ENCODE measurements around the gene MSI1. TPM values are rescaled to one million over a fixed set of nuclear protein-coding genes. Genes with fewer than 3 reads are reported as not detected.

Gene MSI1
- polyA plus RNA-seq, 1 donor, result 4.4 TPM

DNA sequence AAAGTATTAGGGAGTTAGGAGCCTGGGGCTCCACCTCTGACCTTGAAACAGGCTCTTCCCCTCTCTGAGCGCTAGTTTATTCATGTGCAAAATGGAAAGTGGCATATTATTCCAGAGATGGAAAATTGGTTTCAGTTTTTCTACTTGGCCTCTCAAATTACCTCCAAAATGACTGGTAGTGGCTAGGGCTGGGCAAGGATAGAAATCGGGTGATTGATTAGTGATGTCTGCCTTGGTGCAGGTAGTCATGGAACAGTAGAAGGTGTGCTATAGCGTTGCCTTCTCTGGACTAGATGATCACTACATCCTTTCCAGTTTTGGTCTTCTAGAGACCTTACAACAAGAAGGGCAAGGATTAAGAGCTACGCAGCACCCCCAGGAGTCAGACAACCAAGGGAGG lies 8.6 kb upstream of the MSI1 start:
- no peak for DNase-seq (ENCODE audit: low read depth)

- DNase-seq (ENCODE audit: low read depth), result no peak
These were observed 8.1 kb upstream of the MSI1 start for GRCh38 chr12:120376934-120377572.

DNA sequence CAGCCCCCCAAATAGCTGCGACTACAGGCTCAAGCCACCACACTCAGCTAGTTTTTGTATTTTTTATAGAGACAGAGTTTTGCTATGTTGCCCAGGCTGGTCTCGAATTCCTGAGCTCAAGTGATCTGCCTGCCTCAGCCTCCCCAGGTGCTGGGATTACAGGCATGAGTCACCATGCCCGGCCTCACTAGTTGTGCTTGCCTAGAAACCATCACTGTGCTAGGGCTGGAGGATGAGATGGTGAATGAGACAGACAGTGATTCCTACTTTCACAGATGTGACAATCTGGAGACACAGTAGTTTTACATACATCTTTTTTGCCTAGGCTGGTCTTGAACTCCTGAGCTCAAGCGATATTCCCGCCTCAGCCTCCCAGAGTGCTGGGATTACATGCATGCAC lies 7.5 kb upstream of the MSI1 start:
- DNase-seq (ENCODE audit: low read depth), result no peak

DNA sequence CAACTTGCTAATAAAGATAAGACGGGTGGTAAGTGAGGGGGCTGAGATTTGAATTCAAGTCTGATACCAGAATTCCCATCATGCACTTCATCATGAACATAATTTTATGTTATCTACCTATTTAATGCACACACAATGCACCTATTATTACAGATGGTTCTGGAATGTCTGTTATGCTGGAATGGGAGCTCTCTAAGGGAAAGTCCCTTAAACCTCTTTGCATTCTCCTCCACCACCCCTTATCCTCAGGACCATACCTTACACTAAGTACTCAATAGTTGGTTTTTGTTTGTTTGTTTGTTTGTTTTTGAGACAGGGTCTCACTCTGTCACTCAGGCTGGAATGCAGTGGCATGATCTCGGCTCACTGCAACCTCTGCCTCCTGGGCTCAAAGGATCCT lies 7.0 kb upstream of the MSI1 start:
- DNase-seq (ENCODE audit: low read depth), result no peak

DNA sequence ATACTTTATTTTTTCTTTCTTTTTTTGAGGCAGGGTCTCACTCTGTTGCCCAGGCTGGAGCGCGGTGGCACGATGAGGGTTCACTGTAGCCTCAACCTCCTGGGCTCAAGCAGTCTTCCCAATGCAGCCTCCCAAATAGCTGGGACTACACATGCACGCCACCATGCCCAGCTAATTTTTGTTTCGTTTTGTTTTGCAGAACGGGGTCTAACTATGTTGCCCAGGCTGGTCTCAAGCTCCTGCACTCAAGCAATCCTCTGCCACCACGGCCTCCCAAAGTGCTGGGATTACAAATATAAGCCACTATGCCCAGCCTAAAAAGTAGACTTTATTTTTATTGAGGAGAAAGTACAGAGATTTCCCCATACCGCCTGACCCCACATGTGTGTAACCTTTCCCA lies 4.7 kb upstream of the MSI1 start:
- DNase-seq (ENCODE audit: low read depth), result no peak

GRCh38 chr12:120370343-120371243 lies 1.6 kb upstream of the MSI1 start:
- no peak for DNase-seq (ENCODE audit: low read depth)

GRCh38 chr12:120369603-120370342 lies 809 bp upstream of the MSI1 start:
- DNase-seq (ENCODE audit: low read depth), result no peak

- no peak for DNase-seq (ENCODE audit: low read depth)
These were observed 808 bp downstream of the MSI1 start for GRCh38 chr12:120367924-120368788.

DNA sequence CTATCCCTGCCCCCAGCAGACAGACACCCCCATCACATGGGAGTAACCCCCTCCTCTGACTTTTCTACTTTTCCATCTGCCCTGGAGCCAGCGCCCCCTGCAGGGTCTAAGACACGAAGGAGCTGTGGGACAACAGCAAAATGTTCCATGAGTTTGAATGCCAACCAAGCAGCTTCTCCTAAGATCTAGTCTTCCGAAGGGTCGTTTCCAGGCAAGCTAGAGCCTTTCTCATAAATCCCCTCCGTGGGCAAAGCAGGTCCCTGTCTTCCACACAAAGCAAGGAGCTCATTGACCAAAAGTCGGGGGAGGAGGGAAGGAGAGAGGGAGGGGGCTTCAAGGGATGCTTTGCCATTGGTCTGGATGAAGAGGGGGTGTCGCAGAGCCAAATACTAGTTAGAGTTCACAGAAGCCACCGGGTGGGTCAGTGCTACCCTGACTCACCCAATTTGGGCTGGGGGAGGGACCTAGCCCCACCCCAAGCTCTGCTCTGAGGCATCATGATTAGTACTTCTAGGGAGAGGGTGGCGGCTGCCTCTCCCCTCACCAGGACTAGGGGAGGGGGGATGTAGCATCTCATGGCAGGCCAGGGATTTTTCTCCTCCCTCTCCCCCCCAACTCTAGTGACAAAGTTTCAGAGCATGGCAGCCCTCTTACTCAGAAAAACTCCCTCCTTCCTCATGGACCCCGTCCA lies 1.6 kb downstream of the MSI1 start:
- DNase-seq (ENCODE audit: low read depth), result no peak

- no peak for DNase-seq (ENCODE audit: low read depth)
These were observed 2.1 kb downstream of the MSI1 start for GRCh38 chr12:120366845-120367232.

GRCh38 chr12:120366341-120366705 lies 2.6 kb downstream of the MSI1 start:
- no peak for DNase-seq (ENCODE audit: low read depth)

- DNase-seq (ENCODE audit: low read depth), result no peak
These were observed 3.2 kb downstream of the MSI1 start for GRCh38 chr12:120365675-120366340.

DNA sequence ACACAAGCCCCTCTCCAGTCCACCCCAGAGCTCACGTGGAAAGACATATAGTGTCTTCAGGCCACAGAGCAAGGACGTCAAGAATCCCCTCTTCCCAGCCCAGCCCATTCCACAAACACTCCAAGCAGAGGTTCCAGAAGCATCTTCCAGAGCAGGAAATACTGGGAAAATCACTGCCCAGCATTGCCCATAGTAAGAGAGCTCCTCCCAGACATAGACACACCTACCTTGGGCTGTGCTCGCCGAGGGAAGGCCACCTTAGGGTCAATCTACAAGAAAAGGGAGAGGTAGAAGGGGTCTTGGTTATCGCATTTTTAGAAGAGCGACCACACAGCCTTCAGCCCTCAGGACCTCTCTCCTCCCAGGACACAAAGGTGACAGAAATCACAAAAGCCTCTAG lies 4.5 kb downstream of the MSI1 start:
- no peak for DNase-seq (ENCODE audit: low read depth)

DNA sequence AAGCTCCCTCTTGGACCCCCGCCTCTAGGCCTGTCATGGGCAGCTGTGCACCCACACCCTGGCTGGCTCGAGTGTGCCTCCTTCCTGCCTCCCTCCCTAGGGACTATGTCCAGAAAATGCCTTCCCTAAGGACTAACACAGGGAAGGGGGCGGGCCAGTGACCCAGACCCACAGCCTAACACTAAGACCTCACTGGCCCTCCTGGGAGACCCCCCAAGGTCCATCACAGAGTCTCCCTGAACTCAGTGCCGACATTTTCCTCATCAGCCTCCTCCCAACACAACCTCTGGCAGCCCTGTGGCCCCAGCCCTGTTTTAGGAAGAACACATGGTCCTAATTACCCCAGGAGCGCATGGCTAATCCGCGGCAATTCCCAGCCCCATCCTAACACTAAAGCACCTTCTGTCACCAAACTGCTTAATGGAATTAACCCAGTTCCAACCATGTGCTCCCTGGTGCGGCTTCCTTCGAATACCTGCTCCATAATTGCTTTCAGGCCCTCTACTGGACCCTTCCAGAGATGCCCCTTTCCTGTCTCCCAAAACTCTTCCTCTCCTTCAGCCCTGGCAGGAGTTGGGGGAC lies 5.6 kb downstream of the MSI1 start:
- no peak for DNase-seq (ENCODE audit: low read depth)

GRCh38 chr12:120362516-120363273 lies 6.3 kb downstream of the MSI1 start:
- no peak for DNase-seq (ENCODE audit: low read depth)

- no peak for DNase-seq (ENCODE audit: low read depth)
These were observed 7.3 kb downstream of the MSI1 start for GRCh38 chr12:120361506-120362208.

GRCh38 chr12:120359128-120359527 lies 9.8 kb downstream of the MSI1 start:
- no peak for DNase-seq (ENCODE audit: low read depth)

- DNase-seq (ENCODE audit: low read depth), result no peak
These were observed 10.4 kb downstream of the MSI1 start for GRCh38 chr12:120358412-120359100.
